ENCODE data around the gene TRIM14.

DNA sequence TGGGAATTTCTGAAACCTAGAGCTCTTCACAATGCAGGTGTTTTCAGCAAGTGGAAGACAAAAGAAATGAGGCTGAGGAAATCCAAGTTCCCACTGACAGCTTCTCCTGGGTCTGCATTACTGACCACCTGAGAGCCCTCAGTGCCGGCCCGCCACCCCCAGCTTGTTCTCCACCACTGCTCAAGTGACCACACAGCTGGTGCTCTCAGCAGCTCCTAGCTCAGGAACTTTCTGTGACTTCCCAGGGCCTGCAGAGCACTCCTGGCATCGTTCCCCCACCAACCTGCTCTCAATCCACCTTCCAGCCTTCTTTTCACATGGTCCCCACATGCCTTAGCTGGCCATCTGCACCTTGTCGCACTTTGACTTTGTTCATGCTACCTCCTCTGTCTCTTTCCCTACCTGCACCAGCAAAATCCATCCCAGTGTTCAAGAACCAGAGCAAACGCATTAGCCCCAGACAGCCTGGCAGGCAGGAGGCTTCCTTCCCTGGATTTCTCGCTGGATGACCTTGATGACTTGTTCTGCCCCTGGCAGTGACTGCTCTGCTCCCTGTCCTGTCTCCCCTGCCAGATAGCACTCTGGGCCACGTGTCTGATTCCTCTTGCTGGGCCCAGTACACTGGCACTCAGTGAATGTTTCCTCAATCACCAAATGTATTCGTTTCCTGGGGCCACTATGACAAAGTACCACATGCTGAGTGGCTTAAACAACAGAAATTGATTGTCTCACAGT lies 97.5 kb downstream of the TRIM14 start:
- no peak for TF ChIP-seq TAF1 (IDR thresholded peaks at IDR 0.05; ENCODE audit: borderline replicate concordance, insufficient read depth, low read length)
- no peak for TF ChIP-seq POLR2AphosphoS5 (IDR thresholded peaks at IDR 0.05; ENCODE audit: low read depth, low read length)
- no peak for TF ChIP-seq REST (IDR thresholded peaks at IDR 0.05; ENCODE audit: insufficient read depth in 1 of 2, low read depth in 2 of 2, low read length in 2 of 2)
- TF ChIP-seq SIN3A (IDR thresholded peaks at IDR 0.05; ENCODE audit: borderline replicate concordance, insufficient read depth, low read length) = no peak
